PC-9 (cell line): ENCODE results near the gene GCDH.

ENCODE experiments used
- CTCF ChIP-seq: fragments of 200-600 bp; sonication (generic); conservative IDR thresholded peaks from 2 replicates; pipeline ENCODE4 v1.6.1; 2017; ENCODE audit warnings: mixed run types, antibody characterized with exemption, mild to moderate bottlenecking, moderate library complexity
- EZH2 ChIP-seq: fragments of 200-600 bp; sonication (generic); IDR thresholded peaks from 2 replicates; pipeline ENCODE4 v1.8.0; 2017; ENCODE audit warnings: antibody characterized with exemption, low read depth

GRCh38 chr19:12918253-12918652 is 27.3 kb downstream of the GCDH start:
- TF ChIP-seq CTCF (no peak), EZH2 (no peak)
